ENCODE data around the gene PCGF3. TPM values are rescaled to one million over a fixed set of nuclear protein-coding genes. Genes with fewer than 3 reads are reported as not detected.

Gene PCGF3
- total and polyA plus RNA-seq, 4 donors, result 11.0 to 23.3 (median 14.3) TPM

DNA sequence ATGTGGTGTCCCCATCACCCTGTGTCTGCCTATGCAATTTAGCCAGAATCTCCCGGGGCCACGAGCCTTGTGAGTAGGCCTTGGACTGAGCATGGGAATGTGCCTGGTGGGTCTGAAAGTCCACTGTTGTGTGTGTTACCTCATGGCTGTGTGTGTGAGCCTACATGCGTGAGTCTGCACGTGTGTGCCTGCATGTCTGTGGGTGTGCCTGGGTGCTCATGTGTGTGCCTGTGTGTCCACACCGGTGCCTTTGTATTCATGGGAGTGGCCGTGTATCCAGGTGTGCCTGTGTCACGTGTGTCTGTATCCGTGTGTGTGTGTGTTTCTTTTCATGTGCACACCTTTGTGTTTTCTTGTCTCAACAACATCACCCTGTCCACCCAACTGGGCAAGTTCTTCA lies 45.8 kb upstream of the PCGF3 start:
- Histone ChIP-seq H3K4me1 (ENCODE audit: control insufficient read depth in 4 of 4, insufficient read depth in 4 of 4, low read length in 3 of 4) (no peaks in the 10 kb centered on the region), H3K9me3 (ENCODE audit: control insufficient read depth in 4 of 4, low read length in 3 of 4) (no peaks in the 10 kb centered on the region), H3K36me3 (ENCODE audit: control insufficient read depth in 4 of 4, insufficient read depth in 3 of 4, low read depth in 1 of 4, low read length in 3 of 4) (no peaks in the 10 kb centered on the region), H3K27me3 (ENCODE audit: control insufficient read depth in 4 of 4, insufficient read depth in 4 of 4, low read length in 3 of 4) (no peaks in the 10 kb centered on the region), H3K27ac (ENCODE audit: low read depth in 1 of 2, low read length in 2 of 2) (no peak overlapping the region), H3K9ac (ENCODE audit: low read depth in 1 of 2, low read length in 2 of 2) (no peak overlapping the region), H3K4me3 (ENCODE audit: low read depth in 1 of 3, low read length in 3 of 3) (no peak overlapping the region)
- TF ChIP-seq ATF3 (IDR thresholded peaks at IDR 0.05) (no peak), GABPA (IDR thresholded peaks at IDR 0.05 in 1 of 2, conservative IDR thresholded peaks at IDR 0.05 in 1 of 2) (no peak), FOXA2 (IDR thresholded peaks at IDR 0.05) (no peak), NR2F2 (IDR thresholded peaks at IDR 0.05) (no peak), ZBTB33 (IDR thresholded peaks at IDR 0.05) (no peak), HNF4G (IDR thresholded peaks at IDR 0.05) (no peak), RXRA (IDR thresholded peaks at IDR 0.05) (no peak), YY1 (IDR thresholded peaks at IDR 0.05) (no peak)
- 92% methylated on average over 8 of the region's 8 CpGs for WGBS
- DNase-seq (ENCODE audit: low spot score), result no peak

DNA sequence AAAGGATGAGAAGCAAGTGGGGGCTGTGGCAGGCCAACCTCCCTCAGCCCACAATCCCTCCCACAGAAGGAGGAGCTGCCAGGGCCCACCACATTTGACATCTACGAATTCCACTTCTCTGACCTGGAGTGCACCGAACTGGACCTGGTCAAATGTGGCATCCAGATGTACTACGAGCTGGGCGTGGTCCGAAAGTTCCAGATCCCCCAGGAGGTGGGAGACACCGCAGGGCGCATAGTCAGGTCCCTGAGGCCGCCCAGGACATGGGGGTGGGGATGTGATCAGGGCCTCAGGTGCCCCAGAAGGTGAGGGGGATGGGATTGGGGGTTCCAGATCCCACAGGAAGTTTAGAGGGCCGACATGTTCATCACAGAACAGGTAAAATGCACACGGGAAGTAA lies 45.2 kb upstream of the PCGF3 start:
- Histone ChIP-seq H3K36me3 (ENCODE audit: control insufficient read depth in 4 of 4, insufficient read depth in 3 of 4, low read depth in 1 of 4, low read length in 3 of 4) (no peaks in the 10 kb centered on the region), H3K4me3 (ENCODE audit: low read depth in 1 of 3, low read length in 3 of 3) (no peak overlapping the region), H3K9me3 (ENCODE audit: control insufficient read depth in 4 of 4, low read length in 3 of 4) (no peaks in the 10 kb centered on the region), H3K4me1 (ENCODE audit: control insufficient read depth in 4 of 4, insufficient read depth in 4 of 4, low read length in 3 of 4) (no peaks in the 10 kb centered on the region), H3K9ac (ENCODE audit: low read depth in 1 of 2, low read length in 2 of 2) (no peak overlapping the region), H3K27me3 (ENCODE audit: control insufficient read depth in 4 of 4, insufficient read depth in 4 of 4, low read length in 3 of 4) (no peaks in the 10 kb centered on the region), H3K27ac (ENCODE audit: low read depth in 1 of 2, low read length in 2 of 2) (no peak overlapping the region)
- TF ChIP-seq JUND (IDR thresholded peaks at IDR 0.05) (no peak), HNF4A (conservative IDR thresholded peaks at IDR 0.05) (no peak), RAD21 (IDR thresholded peaks at IDR 0.05) (no peak), YY1 (IDR thresholded peaks at IDR 0.05) (no peak), FOXA1 (IDR thresholded peaks at IDR 0.05) (no peak), NR2F2 (IDR thresholded peaks at IDR 0.05) (no peak), ZBTB33 (IDR thresholded peaks at IDR 0.05) (no peak), RXRA (IDR thresholded peaks at IDR 0.05) (no peak), TAF1 (conservative IDR thresholded peaks at IDR 0.05) (no peak), GABPA (IDR thresholded peaks at IDR 0.05 in 1 of 2, conservative IDR thresholded peaks at IDR 0.05 in 1 of 2) (no peak), REST (IDR thresholded peaks at IDR 0.05) (no peak), MAX (IDR thresholded peaks at IDR 0.05) (no peak), FOXA2 (IDR thresholded peaks at IDR 0.05) (no peak), SP1 (IDR thresholded peaks at IDR 0.05) (no peak), EGR1 (IDR thresholded peaks at IDR 0.05; ENCODE audit: low read depth in 2 of 2) (no peak), ATF3 (IDR thresholded peaks at IDR 0.05) (no peak), HNF4G (IDR thresholded peaks at IDR 0.05) (no peak)
- TF ChIP-seq, protein P1, sequence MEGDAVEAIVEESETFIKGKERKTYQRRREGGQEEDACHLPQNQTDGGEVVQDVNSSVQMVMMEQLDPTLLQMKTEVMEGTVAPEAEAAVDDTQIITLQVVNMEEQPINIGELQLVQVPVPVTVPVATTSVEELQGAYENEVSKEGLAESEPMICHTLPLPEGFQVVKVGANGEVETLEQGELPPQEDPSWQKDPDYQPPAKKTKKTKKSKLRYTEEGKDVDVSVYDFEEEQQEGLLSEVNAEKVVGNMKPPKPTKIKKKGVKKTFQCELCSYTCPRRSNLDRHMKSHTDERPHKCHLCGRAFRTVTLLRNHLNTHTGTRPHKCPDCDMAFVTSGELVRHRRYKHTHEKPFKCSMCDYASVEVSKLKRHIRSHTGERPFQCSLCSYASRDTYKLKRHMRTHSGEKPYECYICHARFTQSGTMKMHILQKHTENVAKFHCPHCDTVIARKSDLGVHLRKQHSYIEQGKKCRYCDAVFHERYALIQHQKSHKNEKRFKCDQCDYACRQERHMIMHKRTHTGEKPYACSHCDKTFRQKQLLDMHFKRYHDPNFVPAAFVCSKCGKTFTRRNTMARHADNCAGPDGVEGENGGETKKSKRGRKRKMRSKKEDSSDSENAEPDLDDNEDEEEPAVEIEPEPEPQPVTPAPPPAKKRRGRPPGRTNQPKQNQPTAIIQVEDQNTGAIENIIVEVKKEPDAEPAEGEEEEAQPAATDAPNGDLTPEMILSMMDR (IDR thresholded peaks at IDR 0.05; ENCODE audit: low read depth, low read length, missing input control), result no peak
- WGBS, result 91% methylated on average over 10 of the region's 10 CpGs
- no peak for DNase-seq (ENCODE audit: low spot score)
